ENCODE results near the gene SORBS2.
A peak's percentile ranks its signal among the peaks of the same experiment; 100 is the strongest.
"Not testable (repeated sequence)": the region's sequence is repeated elsewhere in the genome, so short reads cannot be mapped to it uniquely, and the experiment has no call there.

SORBS2 gene, protein sequence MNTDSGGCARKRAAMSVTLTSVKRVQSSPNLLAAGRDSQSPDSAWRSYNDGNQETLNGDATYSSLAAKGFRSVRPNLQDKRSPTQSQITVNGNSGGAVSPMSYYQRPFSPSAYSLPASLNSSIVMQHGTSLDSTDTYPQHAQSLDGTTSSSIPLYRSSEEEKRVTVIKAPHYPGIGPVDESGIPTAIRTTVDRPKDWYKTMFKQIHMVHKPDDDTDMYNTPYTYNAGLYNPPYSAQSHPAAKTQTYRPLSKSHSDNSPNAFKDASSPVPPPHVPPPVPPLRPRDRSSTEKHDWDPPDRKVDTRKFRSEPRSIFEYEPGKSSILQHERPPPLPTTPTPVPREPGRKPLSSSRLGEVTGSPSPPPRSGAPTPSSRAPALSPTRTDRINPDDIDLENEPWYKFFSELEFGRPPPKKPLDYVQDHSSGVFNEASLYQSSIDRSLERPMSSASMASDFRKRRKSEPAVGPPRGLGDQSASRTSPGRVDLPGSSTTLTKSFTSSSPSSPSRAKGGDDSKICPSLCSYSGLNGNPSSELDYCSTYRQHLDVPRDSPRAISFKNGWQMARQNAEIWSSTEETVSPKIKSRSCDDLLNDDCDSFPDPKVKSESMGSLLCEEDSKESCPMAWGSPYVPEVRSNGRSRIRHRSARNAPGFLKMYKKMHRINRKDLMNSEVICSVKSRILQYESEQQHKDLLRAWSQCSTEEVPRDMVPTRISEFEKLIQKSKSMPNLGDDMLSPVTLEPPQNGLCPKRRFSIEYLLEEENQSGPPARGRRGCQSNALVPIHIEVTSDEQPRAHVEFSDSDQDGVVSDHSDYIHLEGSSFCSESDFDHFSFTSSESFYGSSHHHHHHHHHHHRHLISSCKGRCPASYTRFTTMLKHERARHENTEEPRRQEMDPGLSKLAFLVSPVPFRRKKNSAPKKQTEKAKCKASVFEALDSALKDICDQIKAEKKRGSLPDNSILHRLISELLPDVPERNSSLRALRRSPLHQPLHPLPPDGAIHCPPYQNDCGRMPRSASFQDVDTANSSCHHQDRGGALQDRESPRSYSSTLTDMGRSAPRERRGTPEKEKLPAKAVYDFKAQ (N-terminal part only)

DNA sequence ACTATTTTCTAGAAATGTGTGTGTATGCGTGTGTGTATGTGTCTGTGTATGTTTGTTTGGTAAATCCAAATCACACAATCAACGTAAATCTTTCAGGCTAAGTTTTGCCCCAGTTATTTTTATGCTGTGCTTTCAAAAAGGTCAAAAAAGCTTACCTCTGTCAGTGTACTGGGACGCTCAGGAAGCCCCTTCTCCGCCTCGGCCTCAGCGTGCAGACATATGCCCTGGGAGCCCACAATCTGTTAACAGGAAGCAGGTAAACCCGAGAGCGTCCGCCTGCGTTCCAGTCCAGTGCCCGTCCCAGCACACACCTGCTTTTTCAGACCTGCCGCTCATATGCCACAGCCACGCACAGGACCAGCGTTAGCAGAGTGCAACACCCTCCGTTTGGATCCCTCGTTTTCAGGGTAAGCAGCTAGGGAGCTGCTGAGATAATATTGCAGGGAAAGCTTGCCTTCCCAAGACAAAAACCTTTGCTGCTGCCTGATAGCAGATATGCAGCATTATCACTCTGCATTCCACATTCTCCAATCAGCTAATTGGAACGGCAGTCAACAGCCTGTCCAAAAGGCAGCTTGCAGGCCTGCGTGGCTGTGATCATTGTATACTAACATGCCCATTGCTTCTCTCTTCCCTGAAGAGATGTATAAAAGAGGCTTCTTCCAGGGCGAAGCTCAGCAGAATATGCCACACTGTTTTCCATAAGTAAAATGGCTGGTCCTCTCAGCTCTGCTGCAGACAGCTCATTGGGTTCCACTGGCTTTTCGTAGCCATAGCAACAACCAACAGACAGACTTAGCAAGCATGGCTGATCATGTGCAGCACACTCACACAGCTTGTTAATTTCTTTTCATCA is at the start of gene SORBS2:
TSS of gene SORBS2 (minus strand) at position 686 of the 856 bp plus-strand sequence. CDS start 121,623 bp downstream, outside the sequence.
- DNase-seq, result peak; percentile 57

DNA sequence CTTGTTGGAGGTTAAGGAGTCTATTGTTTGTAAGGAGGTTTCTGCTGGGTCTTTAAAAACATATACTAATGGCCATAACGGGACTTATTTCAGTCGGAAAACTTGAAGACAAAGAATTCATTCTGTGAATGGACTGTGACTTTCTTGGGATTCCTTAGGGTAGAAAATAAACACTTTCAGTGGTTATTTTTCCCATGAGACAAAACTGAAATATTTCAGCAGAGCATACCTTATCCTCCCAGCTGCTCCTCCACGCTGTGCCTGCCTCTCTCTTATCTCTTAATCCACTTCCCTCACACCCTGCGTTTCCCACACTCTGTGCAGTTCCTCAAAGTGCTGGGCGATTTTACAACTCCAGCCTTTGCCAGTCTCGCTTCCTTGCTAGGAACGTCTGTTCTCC is 47.1 kb upstream of the SORBS2 start:
- peak; percentile 18 for DNase-seq

DNA sequence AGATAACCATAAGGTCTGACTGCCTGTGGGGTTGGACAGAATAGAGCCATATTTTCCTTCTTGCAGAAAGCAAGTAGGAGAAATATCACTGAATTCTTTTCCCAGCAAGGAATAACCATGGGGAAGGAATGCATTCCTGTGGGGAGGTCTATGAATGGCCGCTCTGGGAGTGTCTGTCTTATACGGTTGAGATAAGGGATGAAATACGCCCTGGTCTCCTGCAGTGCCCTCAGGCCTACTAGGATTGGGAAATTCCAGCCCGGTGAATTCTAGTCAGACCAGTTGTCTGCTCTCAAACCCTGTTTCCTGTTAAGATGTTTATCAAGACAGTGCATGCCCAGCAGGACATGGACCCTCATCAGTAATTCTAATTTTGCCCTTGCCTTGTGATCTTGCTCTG is 45.6 kb upstream of the SORBS2 start:
- DNase-seq, result not testable (repeated sequence)

DNA sequence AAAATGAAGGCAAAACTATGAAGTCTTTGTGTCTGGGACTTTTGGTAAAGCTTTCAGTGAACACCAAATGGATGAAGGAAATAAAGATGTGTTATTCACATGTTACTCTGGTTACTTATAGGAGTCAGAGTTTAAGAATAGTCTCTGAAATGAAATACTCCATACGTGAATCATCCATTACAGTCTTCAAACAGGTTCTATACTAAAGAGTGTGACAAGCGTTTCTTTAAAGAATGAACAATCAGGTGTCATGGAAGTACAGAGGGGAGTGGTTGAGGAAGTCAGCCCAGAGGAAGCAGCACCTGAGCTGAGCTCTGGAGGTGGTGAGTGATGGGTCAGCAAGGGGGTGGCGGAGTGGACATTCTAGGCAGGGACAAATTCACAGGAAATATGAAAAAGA is 41.8 kb upstream of the SORBS2 start:
- DNase-seq, result no peak

DNA sequence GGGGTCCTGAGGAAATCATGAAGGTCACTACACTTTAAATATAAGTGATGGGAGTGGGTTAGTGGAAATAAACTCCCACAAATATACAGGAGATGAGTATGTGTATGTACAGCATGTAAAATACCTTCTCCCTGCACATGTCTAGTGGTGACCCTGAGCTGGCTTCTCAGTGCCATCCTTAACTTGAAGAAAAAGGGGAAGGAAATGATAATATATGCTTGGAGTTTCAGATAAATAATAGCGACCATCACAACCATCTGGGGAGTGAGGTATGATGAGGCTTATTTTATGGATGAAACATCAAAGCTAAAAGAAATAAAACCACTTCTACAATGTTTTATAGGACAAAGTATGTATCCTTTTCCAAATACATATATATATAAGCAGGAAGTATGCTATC is 41.0 kb upstream of the SORBS2 start:
- DNase-seq, result no peak

DNA sequence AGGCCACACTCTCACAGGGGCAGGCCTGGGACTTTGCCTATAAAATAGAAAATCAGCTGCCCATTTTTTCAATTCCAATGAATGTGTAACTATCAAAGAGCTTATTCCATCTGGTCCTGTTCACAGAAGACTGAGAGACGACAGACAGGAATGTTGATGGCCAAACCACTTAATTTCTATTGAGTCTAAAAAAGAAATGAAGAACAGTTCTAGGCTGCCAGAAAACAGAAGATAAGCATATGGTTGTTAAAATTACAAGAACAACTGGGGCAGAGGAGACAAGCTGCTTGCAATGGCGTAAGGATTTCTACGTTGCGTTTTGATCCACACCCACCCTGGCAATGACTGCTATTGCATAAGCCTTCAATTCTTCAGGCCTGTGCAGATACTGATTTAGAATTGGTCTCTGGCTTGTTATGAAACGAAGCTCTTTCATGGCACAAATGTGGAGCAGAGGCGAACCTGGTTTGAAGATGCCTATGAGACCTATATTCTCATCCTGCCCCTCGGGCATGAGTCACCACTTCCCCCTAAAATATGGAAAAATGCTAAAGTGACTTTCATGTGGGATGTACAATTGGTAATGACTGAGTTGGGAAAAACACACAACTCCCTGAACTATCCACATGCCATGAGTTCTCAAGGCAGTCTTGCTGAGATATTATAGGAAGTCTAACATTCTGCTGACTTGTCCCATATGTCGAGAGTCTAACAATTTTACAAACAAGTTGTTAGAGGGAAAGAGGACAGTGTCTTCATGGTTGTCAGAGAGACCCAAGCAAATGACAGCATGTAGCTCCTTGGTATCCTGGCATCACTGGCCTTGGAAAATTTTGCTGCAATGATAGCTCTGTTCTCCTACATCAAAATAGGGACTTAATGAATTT is 37.9 kb upstream of the SORBS2 start:
- no peak for DNase-seq

DNA sequence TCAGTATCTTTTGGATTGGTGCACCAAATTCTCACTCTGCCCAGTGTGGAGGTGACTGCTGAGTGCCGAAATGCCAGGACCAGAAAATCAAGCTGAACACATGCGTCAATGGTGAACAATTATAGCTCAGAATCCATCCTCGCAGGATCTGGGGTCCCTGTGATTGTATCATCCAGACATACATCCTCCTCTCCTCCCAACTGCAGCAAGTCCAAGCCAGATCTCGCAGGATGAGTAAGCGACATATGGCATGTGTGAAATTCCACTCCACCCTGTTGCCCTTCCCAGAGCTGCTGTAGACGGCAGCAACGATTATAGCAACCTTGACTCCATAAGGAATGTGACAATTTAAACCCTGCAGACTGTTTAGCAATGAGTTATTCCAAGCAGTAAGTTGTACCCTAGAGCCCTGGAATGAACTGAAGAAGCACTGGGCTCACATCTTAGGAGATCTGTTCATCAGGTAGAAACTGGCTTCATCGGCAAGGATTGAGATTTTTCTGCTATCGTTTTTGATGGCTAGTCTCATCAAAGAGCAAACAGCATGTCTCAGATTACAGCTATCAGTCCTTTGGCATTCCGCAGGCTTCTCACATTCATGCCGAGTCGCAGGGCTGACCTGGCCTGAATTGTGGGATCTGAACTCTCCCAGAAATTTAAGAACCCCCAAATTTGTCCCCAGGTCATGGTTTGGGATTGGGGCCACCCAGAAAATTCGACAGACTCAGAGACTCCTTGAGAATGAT is 35.5 kb upstream of the SORBS2 start:
- DNase-seq, result peak; percentile 27

DNA sequence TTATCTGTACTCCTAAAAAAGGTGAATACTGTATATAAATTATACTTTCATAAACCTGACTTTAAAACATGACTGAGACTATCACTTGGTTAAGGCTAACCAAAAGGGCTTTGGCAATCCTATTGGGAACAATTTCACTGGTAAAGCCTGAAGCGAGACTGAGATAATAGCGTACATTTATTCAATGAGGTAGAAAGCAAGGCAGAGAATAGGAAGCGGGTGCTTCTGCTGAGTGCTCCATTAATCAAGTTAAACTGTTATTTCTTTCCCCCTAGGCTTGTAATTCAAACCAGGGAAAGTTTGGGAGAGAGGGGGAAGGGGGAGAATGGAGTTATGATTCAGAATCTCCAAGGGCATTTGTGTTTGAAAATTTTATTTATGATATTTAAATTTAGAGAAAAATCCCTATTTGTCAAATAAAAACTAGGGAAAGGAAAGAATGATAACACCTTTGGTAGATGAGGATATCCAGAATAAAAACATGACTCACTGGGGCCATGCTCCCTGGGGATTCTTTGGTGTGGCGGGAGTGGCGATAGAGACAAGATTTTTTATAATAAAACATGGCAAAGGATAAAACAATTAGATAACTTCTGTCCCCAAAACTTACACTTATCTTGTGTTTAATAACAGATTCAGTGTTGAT is 34.6 kb upstream of the SORBS2 start:
- no peak for DNase-seq

DNA sequence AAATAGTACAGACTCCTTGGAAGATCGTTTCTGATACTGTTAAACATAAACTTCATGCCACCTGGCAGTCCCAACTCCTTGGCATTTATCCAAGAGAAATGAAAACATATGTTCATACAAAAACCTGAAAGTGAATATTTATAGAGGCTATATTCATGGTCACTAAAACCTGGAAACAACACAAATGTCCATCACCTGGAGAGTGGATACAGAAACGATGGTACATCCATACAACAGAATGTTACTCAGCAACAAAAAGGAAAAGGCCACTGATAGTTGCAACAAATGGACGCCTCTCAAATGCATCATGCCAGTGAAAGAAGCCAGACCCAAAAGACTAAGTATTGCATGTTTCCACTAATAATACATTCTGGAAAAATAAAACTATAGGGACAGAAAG is 34.0 kb upstream of the SORBS2 start:
- no peak for DNase-seq

DNA sequence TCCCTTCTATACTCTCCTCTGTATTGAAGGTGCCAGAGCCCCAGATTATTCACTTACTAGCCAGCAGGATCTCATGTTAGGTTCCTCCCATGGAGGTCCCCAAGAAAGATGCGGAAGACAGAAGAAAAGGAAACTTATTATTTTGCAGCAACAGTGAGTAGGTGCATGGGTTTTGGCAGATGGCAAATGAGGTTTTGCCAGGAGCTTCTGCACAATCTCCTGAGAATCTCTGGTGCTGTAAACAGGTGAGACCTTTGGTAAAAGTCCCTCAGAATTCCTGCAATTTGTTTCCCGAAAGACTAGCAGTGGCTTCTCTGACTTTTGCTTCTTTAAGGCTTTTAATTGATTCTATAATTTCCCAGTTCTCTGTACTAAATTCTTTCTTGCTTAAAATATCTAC is 29.5 kb upstream of the SORBS2 start:
- DNase-seq, result no peak

DNA sequence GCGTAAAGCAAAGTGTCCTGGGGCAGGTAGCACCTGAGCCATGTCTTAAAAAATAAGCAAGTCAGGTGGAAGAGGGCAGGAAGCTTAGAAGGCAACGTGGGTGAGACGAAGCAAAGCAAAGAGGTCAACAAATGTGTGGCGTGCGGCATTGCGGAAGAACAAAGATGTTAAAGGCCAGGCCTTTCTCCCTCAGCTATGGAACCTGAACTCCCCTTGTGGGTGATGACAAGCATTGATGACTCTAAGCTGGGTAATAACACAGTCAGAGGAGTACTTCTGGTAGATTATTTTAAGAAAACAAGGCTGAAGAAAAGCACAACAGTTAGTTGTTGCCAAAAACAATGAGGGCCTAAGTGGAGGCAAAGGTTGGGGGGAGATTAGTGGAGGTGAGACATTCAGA is 29.0 kb upstream of the SORBS2 start:
- no peak for DNase-seq

DNA sequence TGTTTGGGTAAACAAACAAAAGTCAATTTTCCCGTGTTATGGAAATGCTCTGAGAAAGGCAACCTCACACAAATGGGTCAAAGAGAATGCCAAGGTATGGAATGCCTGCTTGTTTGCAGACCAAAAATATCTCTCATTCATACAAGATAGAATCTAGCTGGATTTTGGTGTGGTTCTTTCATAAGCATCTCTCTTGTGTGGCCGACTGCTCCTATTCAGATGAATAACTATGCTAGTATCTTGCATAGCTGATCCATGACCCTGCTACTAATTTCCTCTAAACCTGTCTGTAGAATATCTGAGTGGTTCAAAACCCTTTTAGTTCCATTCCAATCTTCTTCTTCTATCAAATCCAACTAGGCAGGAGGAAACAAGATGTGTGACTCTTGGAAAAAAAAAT is 28.2 kb upstream of the SORBS2 start:
- DNase-seq, result no peak

DNA sequence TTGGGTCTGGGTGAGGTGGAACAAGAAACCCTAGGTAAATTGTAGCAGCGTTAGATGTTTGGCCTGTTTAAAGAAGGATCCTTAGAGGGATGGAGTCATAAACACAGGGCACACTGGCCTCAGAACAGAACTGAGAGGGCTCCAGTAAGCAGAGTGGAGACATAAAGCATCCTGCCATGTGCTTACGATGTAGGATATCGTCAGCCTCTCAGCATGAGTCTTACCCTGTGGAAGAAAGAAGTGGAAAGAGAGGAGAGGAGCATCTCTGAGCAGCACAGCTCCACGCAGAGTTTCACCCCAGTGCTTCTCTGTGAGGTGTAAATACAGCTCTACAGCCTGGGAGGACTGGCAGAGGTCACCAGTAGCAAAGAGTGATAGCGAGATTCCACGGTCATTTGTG is 27.8 kb upstream of the SORBS2 start:
- no peak for DNase-seq

DNA sequence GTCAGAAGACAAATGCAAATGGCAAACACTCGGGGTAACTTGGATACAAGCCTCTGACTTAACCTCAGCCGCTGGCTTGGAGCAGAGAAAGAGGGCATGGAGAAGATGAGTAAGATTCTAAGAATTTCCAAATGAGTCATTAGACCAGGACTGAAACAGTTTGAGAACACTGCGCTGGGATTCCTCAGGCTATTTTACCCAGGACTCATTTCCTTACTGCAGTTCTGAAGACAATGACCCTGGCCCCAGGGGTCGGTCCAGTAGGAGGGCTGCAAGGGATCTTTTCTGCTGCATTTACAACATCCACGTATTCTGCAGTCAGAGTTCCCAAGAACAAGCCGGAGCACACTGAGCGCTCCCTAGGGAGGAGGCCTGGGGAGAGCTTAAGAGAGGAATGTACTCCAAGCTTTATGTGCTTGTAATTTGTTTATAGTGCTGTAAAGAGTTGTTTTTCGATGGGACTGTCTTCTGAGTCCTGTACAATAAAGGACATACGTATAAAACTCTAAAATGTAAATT is 27.3 kb upstream of the SORBS2 start:
- DNase-seq, result peak; percentile 3

DNA sequence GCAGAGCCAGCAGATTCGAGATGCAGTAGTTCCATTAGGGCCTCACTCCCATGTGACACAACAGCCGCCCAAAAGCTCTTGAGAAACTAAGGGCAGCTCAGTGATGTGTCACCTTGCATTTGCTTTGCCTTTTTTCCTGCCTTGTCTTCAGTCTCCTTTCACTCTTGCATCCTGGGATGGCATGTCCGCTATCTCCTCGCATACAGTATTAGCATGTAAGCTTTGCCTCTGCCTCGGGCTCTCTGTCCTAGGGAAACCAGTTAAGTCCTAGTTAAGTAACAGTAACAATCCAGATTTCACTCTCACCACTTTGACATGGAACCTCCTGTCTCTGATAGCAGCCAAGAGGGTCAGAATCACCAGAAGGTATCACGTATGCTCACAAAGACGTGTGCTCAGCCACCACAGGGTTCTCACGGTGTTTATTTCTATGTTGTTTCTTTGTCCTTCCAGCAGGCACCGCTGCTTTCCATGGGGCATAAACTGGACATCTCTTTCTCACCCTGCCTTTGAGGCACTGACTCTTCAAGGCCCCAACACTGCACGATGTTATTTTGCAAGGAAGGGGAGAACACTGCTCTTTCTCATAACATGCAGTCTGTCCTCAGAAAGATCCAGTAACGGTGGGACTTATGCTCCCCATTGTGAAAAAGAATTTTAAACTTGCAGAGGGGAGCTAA is 26.7 kb upstream of the SORBS2 start:
- no peak for DNase-seq

DNA sequence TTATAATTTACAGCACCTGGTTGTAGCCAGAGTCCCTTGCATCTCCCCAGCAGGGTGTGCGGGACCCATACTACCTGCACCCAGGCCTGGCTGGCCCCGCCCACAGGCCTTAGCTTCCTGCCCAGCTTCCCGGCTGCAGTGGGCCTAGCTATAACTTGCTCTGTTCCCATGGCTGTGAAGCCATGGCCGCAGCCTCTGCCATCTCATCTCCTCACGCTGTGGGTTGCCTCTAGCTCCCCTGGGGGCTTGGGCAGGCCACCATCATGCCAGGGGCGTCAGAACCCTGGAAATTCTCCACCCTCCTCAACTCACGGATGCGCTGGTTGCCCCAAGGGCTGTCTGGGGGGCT is 26.1 kb upstream of the SORBS2 start:
- DNase-seq, result no peak

DNA sequence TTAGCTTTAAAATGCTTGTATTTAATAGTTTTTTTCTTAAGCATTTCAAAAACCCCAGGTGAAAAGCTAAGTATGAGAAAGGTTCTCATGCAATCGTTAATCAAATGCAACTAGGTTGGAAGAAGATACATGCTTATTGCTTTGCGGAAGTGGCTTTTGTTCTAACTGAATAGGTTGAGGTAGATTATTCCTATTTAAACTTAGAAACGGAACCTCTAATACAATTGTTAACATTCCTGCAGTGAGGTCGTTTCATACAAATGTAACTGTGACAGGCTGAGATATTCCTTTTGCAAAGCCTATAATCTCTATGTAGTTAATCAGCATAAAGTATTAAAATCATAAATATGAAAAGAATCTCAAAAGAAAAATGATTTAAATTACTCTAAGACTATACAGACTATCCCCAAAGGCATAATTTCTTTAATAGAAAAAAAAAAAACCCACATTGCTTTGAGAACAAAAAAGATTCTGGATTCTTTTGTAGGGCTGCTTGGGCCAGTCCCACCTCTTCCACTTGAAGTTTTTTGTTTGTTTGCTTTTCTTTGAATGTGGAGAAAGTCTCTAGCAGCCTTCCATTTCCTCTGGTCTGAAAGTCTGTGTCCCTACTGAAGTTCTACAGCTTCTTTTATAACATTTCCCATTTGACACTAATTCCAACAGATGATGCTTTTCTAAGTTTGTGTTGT is 25.6 kb upstream of the SORBS2 start:
- DNase-seq, result no peak

DNA sequence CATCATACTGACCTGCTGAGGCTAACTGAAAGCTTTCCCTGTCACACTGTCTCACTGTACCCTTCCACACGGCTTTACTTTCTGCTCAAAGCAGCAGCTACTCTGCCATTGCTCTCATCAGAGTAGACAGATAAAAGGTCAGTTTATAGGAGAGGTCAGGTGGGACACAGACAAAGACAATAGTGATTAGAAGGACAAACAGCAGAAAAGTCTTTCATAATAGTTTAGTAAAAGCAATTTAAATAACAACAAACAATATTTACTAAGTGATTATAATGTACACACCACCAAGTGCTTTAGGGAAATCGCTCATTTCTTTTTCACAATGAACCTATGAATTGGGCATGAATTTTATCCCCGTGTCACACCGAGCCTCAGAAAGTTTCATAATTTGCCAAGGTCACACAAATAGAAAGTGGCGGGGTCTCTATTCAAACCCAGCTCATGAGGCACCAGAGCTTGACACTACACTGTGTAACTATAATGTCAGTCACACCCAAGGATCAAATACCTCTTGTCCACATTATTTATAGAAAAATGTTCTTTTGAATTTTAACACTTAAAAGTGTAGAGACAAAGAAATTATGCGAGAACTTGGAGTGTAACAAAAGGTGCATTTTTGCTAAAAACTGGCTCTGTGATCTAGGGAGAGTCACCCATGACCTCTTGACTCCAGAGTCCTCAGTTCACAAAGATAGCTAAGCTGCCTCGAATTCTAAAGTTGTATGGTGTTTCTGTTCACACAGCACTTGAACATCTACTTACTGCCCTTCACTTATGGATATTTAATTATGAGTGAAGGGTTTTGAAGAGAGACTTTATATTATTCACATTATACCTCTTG is 24.5 kb upstream of the SORBS2 start:
- DNase-seq, result no peak
